PC-9 (cell line): ENCODE data around the gene CLEC16A.

Source experiments
- EZH2 ChIP-seq: fragments of 200-600 bp; sonication (generic); IDR thresholded peaks from 2 replicates; pipeline ENCODE4 v1.8.0; 2017; ENCODE audit warnings: antibody characterized with exemption, low read depth
- TF ChIP-seq, protein P1 (sequence below): fragments of 200-600 bp; sonication (generic); conservative IDR thresholded peaks from 2 replicates; pipeline ENCODE4 v1.6.1; 2017; ENCODE audit warnings: mixed run types, antibody characterized with exemption, mild to moderate bottlenecking, moderate library complexity

DNA sequence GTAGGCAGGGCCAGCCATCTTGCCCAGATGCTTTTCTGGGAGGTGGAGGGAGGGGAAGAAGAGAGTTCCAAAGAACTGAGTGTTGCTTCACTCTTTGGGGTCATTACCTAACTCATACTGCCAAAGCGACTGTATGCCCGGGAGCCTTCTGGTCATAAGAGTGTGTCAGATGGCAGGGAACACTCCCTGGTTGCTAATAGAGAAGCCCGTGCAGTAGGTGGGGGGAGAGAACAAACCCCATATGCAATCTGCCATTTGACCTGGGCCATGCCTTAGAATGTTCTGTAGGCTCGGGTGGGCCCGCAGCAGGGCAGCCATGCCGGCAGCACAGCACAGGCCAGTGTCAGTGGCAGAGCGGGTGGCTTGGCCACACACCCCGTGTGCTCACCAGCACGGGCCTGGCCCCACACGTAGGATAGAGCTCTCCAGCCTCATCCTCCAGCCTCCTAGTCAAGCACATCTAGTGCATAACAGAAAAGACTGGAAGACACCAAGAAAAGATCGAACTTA lies 191.2 kb downstream of the CLEC16A start:
- no peak for TF ChIP-seq EZH2
- TF ChIP-seq, protein P1, sequence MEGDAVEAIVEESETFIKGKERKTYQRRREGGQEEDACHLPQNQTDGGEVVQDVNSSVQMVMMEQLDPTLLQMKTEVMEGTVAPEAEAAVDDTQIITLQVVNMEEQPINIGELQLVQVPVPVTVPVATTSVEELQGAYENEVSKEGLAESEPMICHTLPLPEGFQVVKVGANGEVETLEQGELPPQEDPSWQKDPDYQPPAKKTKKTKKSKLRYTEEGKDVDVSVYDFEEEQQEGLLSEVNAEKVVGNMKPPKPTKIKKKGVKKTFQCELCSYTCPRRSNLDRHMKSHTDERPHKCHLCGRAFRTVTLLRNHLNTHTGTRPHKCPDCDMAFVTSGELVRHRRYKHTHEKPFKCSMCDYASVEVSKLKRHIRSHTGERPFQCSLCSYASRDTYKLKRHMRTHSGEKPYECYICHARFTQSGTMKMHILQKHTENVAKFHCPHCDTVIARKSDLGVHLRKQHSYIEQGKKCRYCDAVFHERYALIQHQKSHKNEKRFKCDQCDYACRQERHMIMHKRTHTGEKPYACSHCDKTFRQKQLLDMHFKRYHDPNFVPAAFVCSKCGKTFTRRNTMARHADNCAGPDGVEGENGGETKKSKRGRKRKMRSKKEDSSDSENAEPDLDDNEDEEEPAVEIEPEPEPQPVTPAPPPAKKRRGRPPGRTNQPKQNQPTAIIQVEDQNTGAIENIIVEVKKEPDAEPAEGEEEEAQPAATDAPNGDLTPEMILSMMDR, result no peak
